OCI-LY7 (cell line): ENCODE results near the gene SMIM35. TPM values are rescaled to one million over a fixed set of nuclear protein-coding genes. Genes with fewer than 3 reads are reported as not detected.

Experiments
- BruUV-seq: library from RNA; stranded (reverse); fragments of 400-500 nt; replicated peaks from 2 replicates; lab custom pipeline; 2021; lab: Mats Ljungman, UMichigan
- CTCF ChIA-PET: fragments of 300-600 bp; sonication (Branson Sonifier 250); formaldehyde crosslinking; loops from one replicate; lab custom pipeline; 2022; ENCODE audit warnings: antibody characterized with exemption; ENCODE audit not compliant: unreplicated experiment; lab: Charles Lee
- POLR2A ChIA-PET: fragments of 300-600 bp; sonication (Branson Sonifier 250); formaldehyde crosslinking; loops from one replicate; lab custom pipeline; 2022; ENCODE audit warnings: antibody characterized with exemption; lab: Charles Lee
- DNase-seq: peaks from one replicate; pipeline ENCODE4 v3.0.0-alpha.2; 2015; ENCODE audit warnings: low spot score
- H2AFZ ChIP-seq: fragments of 200-600 bp; sonication (generic), shearing (Covaris generic); 2 replicates; pipeline ENCODE4 v1.6.1; 2014; ENCODE audit warnings: mild to moderate bottlenecking, antibody characterized with exemption, low read length, moderate library complexity
- H3K27ac ChIP-seq: fragments of 200-600 bp; sonication (generic); 2 replicates; pipeline ENCODE4 v1.5.1; 2014; ENCODE audit warnings: mixed run types, low read depth, mild to moderate bottlenecking, moderate library complexity, low read length, inconsistent platforms; ENCODE audit not compliant: poor library complexity, severe bottlenecking
- H3K36me3 ChIP-seq: fragments of 200-600 bp; sonication (generic); 2 replicates; pipeline ENCODE4 v1.6.1; 2014; ENCODE audit warnings: mild to moderate bottlenecking, antibody characterized with exemption, low read length, moderate library complexity, mixed read lengths; ENCODE audit not compliant: insufficient read depth
- H3K4me1 ChIP-seq: fragments of 200-600 bp; sonication (generic); 2 replicates; pipeline ENCODE4 v1.5.1; 2014; ENCODE audit warnings: mild to moderate bottlenecking, low read length; ENCODE audit not compliant: insufficient read depth, poor library complexity, severe bottlenecking
- H3K4me2 ChIP-seq: fragments of 200-600 bp; sonication (generic); 2 replicates; pipeline ENCODE4 v1.6.1; 2014; ENCODE audit warnings: mild to moderate bottlenecking, low read length
- H3K4me3 ChIP-seq: fragments of 200-600 bp; sonication (generic); 2 replicates; pipeline ENCODE4 v1.5.1; 2014; ENCODE audit warnings: mild to moderate bottlenecking, low read depth, low read length; ENCODE audit not compliant: poor library complexity, severe bottlenecking
- H3K79me2 ChIP-seq: fragments of 200-600 bp; sonication (generic); 2 replicates; pipeline ENCODE4 v1.6.1; 2016; ENCODE audit warnings: low read depth, mild to moderate bottlenecking, low read length, moderate library complexity, mixed read lengths; ENCODE audit not compliant: insufficient read depth
- H3K9me2 ChIP-seq: fragments of 200-600 bp; sonication (generic); 2 replicates; pipeline ENCODE4 v1.6.1; 2016; ENCODE audit warnings: mild to moderate bottlenecking, low read length, mixed read lengths; ENCODE audit not compliant: insufficient read depth
- H3K9me3 ChIP-seq: fragments of 200-600 bp; sonication (generic); 2 replicates; pipeline ENCODE4 v1.6.1; 2014; ENCODE audit warnings: mild to moderate bottlenecking, mixed run types, low read length, mixed read lengths
- H4K20me1 ChIP-seq: fragments of 200-600 bp; sonication (generic); 2 replicates; pipeline ENCODE4 v1.6.1; 2014; ENCODE audit warnings: mild to moderate bottlenecking, antibody characterized with exemption, low read length, moderate library complexity, mixed read lengths; ENCODE audit not compliant: insufficient read depth
- CTCF ChIP-seq: fragments of 200-600 bp; sonication (generic); conservative IDR thresholded peaks from 2 replicates; pipeline ENCODE4 v1.5.1; 2014; ENCODE audit warnings: mild to moderate bottlenecking, antibody characterized with exemption, low read length, moderate library complexity, mixed read lengths
- EZH2phosphoT487 ChIP-seq: fragments of 200-600 bp; sonication (generic); IDR thresholded peaks from 2 replicates; pipeline ENCODE4 v1.6.1; 2018; ENCODE audit warnings: low read depth, borderline replicate concordance, mild to moderate bottlenecking, mixed run types, antibody characterized with exemption, low read length, moderate library complexity, mixed read lengths
- intact Hi-C: fragments of 100-400 bp; cut with micrococcal nuclease; formaldehyde crosslinking; loops from one replicate; pipeline ENCODE4 v1.10.0; 2022; ENCODE audit not compliant: unreplicated experiment
- total RNA-seq, 2 experiments: library from RNA; depleted of rRNA in 1 of 2; stranded (reverse); fragments of >200 nt in 1 of 2; shearing (Covaris generic) in 1 of 2; gene quantifications; 2 replicates each; pipeline ENCODE4 v1.2.3, GENCODE V29; 2014 to 2022

SMIM35 gene
- total RNA-seq, 2 experiments from 2014 or later: 0.06 to 0.67 TPM

- POLR2A ChIA-PET: interaction anchor here (0.6 kb wide), 1 partner anchor 635 kb away, joined by 3 read pairs; no protein-coding TSS in a partner anchor
- CTCF ChIA-PET: no interaction called here
- Histone ChIP-seq H3K9me2 (no peaks in the 10 kb centered on the region), H4K20me1 (no peaks in the 10 kb centered on the region), H3K27ac (no peak overlapping the region), H3K36me3 (no peaks in the 10 kb centered on the region), H2AFZ (no peak overlapping the region), H3K9me3 (no peaks in the 10 kb centered on the region), H3K79me2 (no peaks in the 10 kb centered on the region), H3K4me2 (no peak overlapping the region), H3K4me1 (peaks cover 4% of the 10 kb centered on the region), H3K4me3 (no peak overlapping the region)
- TF ChIP-seq CTCF (no peak), EZH2phosphoT487 (no peak)
- intact Hi-C loops: loop anchor here (10.0 kb wide), 1 partner anchor 1615 kb away; no protein-coding TSS in a partner anchor
- BruUV-seq: no TSS peak
- DNase-seq: no peak
Measured at GRCh38 chr11:118079491-118079890, 7.3 kb downstream of the SMIM35 start.

DNA sequence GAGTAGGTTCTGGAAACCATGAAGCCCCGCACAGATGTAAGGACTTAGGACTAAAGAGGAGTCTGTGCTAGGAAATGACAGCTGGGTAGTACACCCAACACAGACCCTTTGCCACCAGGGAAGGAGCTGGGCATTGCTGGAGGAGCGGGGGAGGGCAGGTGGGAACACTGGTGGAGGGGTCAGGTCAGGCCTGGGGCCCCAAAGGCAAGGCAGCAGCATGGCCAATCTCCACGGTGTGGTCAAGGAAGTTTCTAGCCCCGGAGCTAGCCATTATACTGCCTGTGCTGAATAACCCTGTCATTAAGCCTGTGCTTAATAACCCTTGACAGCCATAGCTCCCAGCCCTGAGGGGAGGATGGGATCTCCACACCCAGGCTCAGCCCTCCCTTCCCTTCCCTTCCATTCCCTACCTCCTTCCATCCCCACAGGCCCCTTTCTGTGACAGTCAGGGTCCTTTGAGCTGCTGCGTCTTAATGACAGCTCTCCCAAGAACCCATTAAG lies 7.8 kb downstream of the SMIM35 start:
- CTCF ChIA-PET: no interaction called here
- intact Hi-C loops: loop anchor here (10.0 kb wide), 1 partner anchor 1614 kb away; no protein-coding TSS in a partner anchor

More for the DNA sequence above, 7.8 kb downstream of the SMIM35 start:
- Histone ChIP-seq H3K4me2 (no peak overlapping the region), H3K36me3 (no peaks in the 10 kb centered on the region), H2AFZ (no peak overlapping the region), H3K79me2 (no peaks in the 10 kb centered on the region), H3K4me1 (peaks cover 4% of the 10 kb centered on the region), H3K4me3 (no peak overlapping the region), H3K9me2 (no peaks in the 10 kb centered on the region), H3K9me3 (no peaks in the 10 kb centered on the region), H3K27ac (no peak overlapping the region), H4K20me1 (no peaks in the 10 kb centered on the region)
- TF ChIP-seq EZH2phosphoT487: no peak
- no peak for TF ChIP-seq CTCF
- POLR2A ChIA-PET: interaction anchor here (0.6 kb wide), 1 partner anchor 634 kb away, joined by 3 read pairs; no protein-coding TSS in a partner anchor
- BruUV-seq: no TSS peak
- DNase-seq: no peak
